Measurements from ENCODE around the gene DRAM2.

GRCh38 chr1:111131693-111132092 lies 8.2 kb downstream of the DRAM2 start:
- no peak for TF ChIP-seq CTCF (conservative IDR thresholded peaks at IDR 0.05; ENCODE audit: low read depth, low read length)
- no peak for TF ChIP-seq EZH2 (IDR thresholded peaks at IDR 0.05; ENCODE audit: borderline replicate concordance, low read depth, low read length, poor library complexity, severe bottlenecking)

Data from A673 (cell line).